Loucy (cell line): ENCODE results near the gene ZNF536.

Source experiments
- H2AFZ ChIP-seq: fragments of 200-600 bp; sonication (generic); 2 replicates; pipeline ENCODE4 v1.6.0; 2016; ENCODE audit warnings: antibody characterized with exemption, mild to moderate bottlenecking, low read length, moderate library complexity
- H3F3A ChIP-seq: fragments of 200-600 bp; 2 replicates; pipeline ENCODE4 v1.6.0; 2016; ENCODE audit warnings: antibody characterized with exemption, low read depth, mild to moderate bottlenecking
- H3K27me3 ChIP-seq: fragments of 200-600 bp; sonication (generic); 2 replicates; pipeline ENCODE4 v1.6.1; 2014; ENCODE audit warnings: low read length, mild to moderate bottlenecking; ENCODE audit not compliant: insufficient read depth, poor library complexity, severe bottlenecking
- H3K36me3 ChIP-seq: fragments of 200-600 bp; sonication (generic); 2 replicates; pipeline ENCODE4 v1.6.1; 2016; ENCODE audit warnings: low read length; ENCODE audit not compliant: insufficient read depth
- H3K4me1 ChIP-seq: fragments of 200-600 bp; sonication (generic); 2 replicates; pipeline ENCODE4 v1.5.1; 2014; ENCODE audit warnings: low read length, mild to moderate bottlenecking; ENCODE audit not compliant: insufficient read depth, poor library complexity, severe bottlenecking
- H3K4me2 ChIP-seq: fragments of 200-600 bp; sonication (generic); 2 replicates; pipeline ENCODE4 v1.6.0; 2014; ENCODE audit warnings: antibody characterized with exemption, low read length, low read depth, mild to moderate bottlenecking; ENCODE audit not compliant: poor library complexity, severe bottlenecking
- H3K4me3 ChIP-seq: fragments of 200-600 bp; sonication (generic); 2 replicates; pipeline ENCODE4 v1.5.1; 2014; ENCODE audit warnings: low read length, mild to moderate bottlenecking, mixed read lengths; ENCODE audit not compliant: poor library complexity, severe bottlenecking
- H3K79me2 ChIP-seq: fragments of 200-600 bp; sonication (generic); 2 replicates; pipeline ENCODE4 v1.6.1; 2014; ENCODE audit warnings: low read length; ENCODE audit not compliant: insufficient read depth
- H3K9ac ChIP-seq: fragments of 200-600 bp; sonication (generic); 2 replicates; pipeline ENCODE4 v1.6.0; 2014; ENCODE audit warnings: mild to moderate bottlenecking, low read depth, low read length, moderate library complexity; ENCODE audit not compliant: poor library complexity, severe bottlenecking
- H3K9me2 ChIP-seq: fragments of 200-600 bp; sonication (generic); replicated peaks from 2 replicates; pipeline ENCODE4 v1.6.1; 2016; ENCODE audit warnings: low read depth, low read length, mixed read lengths
- H3K9me3 ChIP-seq: fragments of 200-600 bp; sonication (generic); 2 replicates; pipeline ENCODE4 v1.6.1; 2014; ENCODE audit warnings: mild to moderate bottlenecking, antibody characterized with exemption, low read length, low read depth; ENCODE audit not compliant: insufficient read depth
- H4K20me1 ChIP-seq: fragments of 200-600 bp; sonication (generic); 2 replicates; pipeline ENCODE4 v1.6.0; 2014; ENCODE audit warnings: antibody characterized with exemption, low read length, mild to moderate bottlenecking; ENCODE audit not compliant: insufficient read depth, poor library complexity, severe bottlenecking
- EZH2phosphoT487 ChIP-seq: fragments of 200-600 bp; IDR thresholded peaks from 2 replicates; pipeline ENCODE4 v1.6.1; 2018; ENCODE audit warnings: antibody characterized with exemption, mild to moderate bottlenecking, moderate library complexity, borderline replicate concordance
- TF ChIP-seq, protein P1 (sequence below): fragments of 200-600 bp; sonication (generic); conservative IDR thresholded peaks from 2 replicates; pipeline ENCODE4 v1.5.1; 2014; ENCODE audit warnings: mild to moderate bottlenecking, antibody characterized with exemption, low read length

The ZNF536 gene

DNA sequence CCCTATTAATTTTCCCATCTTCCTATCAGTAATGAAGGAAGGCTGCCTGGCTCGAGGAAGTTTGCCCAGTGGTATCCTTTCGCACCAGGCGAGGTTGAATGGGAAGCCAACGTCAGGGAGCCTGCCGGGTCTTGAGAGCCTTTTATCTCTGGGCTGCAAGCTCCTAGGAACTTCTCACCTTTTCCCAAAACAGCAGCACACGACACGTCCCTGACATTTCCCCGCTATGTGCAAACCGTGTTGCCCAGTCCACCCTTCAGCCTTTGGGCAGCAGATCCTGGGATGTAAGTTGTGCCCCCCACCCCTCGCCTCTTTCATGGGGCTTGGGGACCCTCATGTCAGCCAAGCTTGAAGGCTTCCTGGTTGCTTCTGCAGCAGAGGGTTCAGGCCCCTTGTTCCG, 179.1 kb downstream of the ZNF536 start:
- Histone ChIP-seq H3K27me3 (no peaks in the 10 kb centered on the region), H3F3A (no peaks in the 10 kb centered on the region), H4K20me1 (no peaks in the 10 kb centered on the region), H3K4me3 (no peak overlapping the region), H3K4me1 (no peaks in the 10 kb centered on the region), H2AFZ (no peak overlapping the region), H3K4me2 (no peak overlapping the region), H3K79me2 (no peaks in the 10 kb centered on the region), H3K9ac (no peak overlapping the region), H3K9me2 (no peaks in the 10 kb centered on the region), H3K9me3 (no peaks in the 10 kb centered on the region; the same call in 1 of the 2 replicates), H3K36me3 (no peaks in the 10 kb centered on the region)
- TF ChIP-seq EZH2phosphoT487 = no peak

DNA sequence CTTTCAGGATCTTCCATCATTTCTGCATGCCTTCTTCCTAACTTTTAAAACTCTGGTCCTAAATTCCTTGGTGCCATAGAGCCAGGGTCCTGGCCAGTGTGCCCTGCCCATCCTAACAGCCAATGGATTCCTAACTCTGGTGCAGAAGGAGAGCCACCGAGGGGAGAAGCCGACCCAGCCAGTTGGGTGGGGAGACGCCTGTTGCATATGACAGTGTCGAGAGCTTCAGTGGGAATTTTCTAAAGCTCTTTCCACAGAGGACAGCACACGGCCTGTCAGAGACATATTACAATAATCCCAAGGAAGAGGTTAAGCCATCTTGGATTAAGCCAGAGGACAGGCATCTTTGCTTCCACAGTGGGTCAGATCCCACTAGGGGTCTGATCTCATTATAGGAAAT, 180.4 kb downstream of the ZNF536 start:
- Histone ChIP-seq H3K9me3 (no peaks in the 10 kb centered on the region; the same call in 1 of the 2 replicates), H3K4me2 (no peak overlapping the region), H3K4me3 (no peak overlapping the region), H3F3A (no peaks in the 10 kb centered on the region), H3K4me1 (no peaks in the 10 kb centered on the region), H3K27me3 (no peaks in the 10 kb centered on the region), H3K9me2 (no peaks in the 10 kb centered on the region), H3K79me2 (no peaks in the 10 kb centered on the region), H3K36me3 (no peaks in the 10 kb centered on the region), H2AFZ (no peak overlapping the region), H3K9ac (no peak overlapping the region), H4K20me1 (no peaks in the 10 kb centered on the region)
- TF ChIP-seq, protein P1, sequence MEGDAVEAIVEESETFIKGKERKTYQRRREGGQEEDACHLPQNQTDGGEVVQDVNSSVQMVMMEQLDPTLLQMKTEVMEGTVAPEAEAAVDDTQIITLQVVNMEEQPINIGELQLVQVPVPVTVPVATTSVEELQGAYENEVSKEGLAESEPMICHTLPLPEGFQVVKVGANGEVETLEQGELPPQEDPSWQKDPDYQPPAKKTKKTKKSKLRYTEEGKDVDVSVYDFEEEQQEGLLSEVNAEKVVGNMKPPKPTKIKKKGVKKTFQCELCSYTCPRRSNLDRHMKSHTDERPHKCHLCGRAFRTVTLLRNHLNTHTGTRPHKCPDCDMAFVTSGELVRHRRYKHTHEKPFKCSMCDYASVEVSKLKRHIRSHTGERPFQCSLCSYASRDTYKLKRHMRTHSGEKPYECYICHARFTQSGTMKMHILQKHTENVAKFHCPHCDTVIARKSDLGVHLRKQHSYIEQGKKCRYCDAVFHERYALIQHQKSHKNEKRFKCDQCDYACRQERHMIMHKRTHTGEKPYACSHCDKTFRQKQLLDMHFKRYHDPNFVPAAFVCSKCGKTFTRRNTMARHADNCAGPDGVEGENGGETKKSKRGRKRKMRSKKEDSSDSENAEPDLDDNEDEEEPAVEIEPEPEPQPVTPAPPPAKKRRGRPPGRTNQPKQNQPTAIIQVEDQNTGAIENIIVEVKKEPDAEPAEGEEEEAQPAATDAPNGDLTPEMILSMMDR = no peak
- TF ChIP-seq EZH2phosphoT487 = no peak

DNA sequence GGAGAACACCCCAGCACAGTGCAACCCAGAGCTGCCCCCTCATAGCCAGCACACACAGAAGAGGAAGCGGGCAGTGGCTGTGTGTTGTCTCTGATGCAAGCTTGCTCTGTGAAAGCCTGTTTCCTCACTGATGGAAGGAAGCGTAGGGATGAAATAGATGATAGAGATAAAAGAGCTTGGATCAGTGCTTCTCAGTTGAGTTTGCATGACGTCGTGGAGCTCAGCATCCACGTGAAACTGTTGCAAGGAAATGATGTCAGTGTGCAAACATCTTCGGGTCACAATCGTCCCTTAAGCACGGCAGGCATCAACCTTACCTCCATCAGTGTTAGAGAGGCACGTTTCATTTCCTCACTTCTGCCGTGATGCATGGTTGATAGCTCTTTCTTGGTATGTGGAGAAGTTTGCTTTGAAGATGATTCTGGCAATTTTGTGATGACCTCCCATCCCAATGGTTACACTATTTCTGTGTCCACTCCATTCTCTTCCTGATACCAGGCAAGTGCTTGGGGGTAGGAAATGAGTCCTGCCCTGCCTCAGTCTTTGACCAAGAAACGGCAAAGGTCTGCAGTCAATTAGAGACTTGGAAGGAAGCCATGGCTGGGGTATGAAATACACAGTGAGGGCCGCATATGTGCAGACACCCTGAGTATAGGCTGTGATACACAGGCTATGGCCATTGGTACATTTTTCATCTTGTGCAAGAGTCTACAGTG, 183.0 kb downstream of the ZNF536 start:
- Histone ChIP-seq H2AFZ (no peak overlapping the region), H3K4me2 (no peak overlapping the region), H3K36me3 (no peaks in the 10 kb centered on the region), H3K9me3 (no peaks in the 10 kb centered on the region; the same call in 1 of the 2 replicates), H3F3A (no peaks in the 10 kb centered on the region), H3K9me2 (no peaks in the 10 kb centered on the region), H3K4me3 (no peak overlapping the region), H3K79me2 (no peaks in the 10 kb centered on the region), H3K4me1 (no peaks in the 10 kb centered on the region), H3K27me3 (no peaks in the 10 kb centered on the region), H4K20me1 (no peaks in the 10 kb centered on the region), H3K9ac (no peak overlapping the region)
- TF ChIP-seq EZH2phosphoT487 = no peak
- TF ChIP-seq, protein P1 = no peak

DNA sequence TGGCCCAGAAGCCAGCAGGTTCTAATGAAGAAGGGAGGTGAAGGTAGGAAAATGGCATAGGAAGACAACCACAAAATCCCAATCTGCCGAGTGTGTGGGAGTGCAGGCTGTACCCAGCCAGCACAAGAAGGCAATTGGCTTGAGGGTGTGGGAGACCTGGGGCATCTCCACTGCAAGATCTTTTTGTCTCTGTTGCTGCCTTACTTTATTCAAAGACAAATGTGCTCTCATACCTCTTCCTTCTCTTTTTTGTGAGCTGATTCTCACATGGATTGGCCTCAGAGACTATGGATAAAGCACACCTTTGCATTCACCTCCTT, 183.6 kb downstream of the ZNF536 start:
- no peaks in the 10 kb centered on the region for H3K9me2 ChIP-seq
- TF ChIP-seq EZH2phosphoT487 = no peak
- H3F3A ChIP-seq = no peaks in the 10 kb centered on the region
- H2AFZ ChIP-seq = no peak overlapping the region
- no peaks in the 10 kb centered on the region for H3K79me2 ChIP-seq
- no peak overlapping the region for H3K4me2 ChIP-seq
- no peaks in the 10 kb centered on the region; the same call in 1 of the 2 replicates for H3K9me3 ChIP-seq
- no peaks in the 10 kb centered on the region for H3K4me1 ChIP-seq
- H3K4me3 ChIP-seq = no peak overlapping the region
- no peak overlapping the region for H3K9ac ChIP-seq
- H3K27me3 ChIP-seq = no peaks in the 10 kb centered on the region
- no peaks in the 10 kb centered on the region for H3K36me3 ChIP-seq
- H4K20me1 ChIP-seq = no peaks in the 10 kb centered on the region
